Measurements from ENCODE around the gene SLC18A3. TPM values are rescaled to one million over a fixed set of nuclear protein-coding genes. Genes with fewer than 3 reads are reported as not detected.

Gene SLC18A3
- total and polyA plus RNA-seq, 2 experiments from 2014 or later = 1.4 to 4.3 TPM

DNA sequence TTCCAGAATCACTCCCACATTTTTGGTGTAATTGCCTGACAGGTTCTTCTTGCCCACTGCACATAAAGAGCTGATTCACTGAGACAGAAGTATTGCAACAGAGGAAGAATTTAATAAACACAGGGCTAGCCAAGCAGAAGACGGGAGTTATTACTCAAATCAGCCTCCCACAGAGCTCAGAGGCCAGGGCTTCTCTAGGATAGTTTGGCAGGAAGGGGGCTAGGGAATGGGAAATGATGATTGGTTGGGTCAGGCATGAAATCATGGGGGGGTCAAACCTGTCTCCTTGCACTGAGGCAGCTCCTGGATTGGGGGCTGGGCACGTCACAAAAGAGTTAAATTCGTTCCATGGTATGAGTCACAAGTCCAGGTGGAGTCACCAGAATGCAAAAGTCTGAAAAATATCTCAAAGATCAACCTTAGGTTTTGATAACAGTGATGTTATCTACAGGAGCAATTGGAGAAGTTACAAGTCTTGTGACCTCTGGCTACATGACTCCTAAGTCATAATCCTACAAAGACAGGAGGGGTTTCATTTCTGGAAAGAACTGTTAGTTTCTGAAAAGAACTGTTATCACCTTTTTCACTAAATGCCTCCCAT, 41.0 kb upstream of the SLC18A3 start:
- WGBS (ENCODE audit: low lambda C conversion rate, missing lambda C conversion rate) = 53% methylated on average over 3 of the region's 3 CpGs
- Histone ChIP-seq H3K9me2 (replicated peaks; ENCODE audit: insufficient read depth) (no peaks in the 10 kb centered on the region), H3K9me3 (ENCODE audit: low read depth) (no peaks in the 10 kb centered on the region), H3K36me3 (replicated peaks; ENCODE audit: insufficient read depth, low read depth) (no peaks in the 10 kb centered on the region), H3K4me2 (no peak overlapping the region), H3K4me3 (no peak overlapping the region), H3K27ac (no peak overlapping the region), H3K79me2 (no peaks in the 10 kb centered on the region), H3K4me1 (ENCODE audit: insufficient read depth) (no peaks in the 10 kb centered on the region), H3K27me3 (no peaks in the 10 kb centered on the region), H4K20me1 (ENCODE audit: insufficient read depth, poor library complexity, severe bottlenecking) (no peaks in the 10 kb centered on the region), H2AFZ (no peak overlapping the region)
- TF ChIP-seq EZH2 (IDR thresholded peaks at IDR 0.05; ENCODE audit: borderline replicate concordance) (no peak), EZH2phosphoT487 (IDR thresholded peaks at IDR 0.05; ENCODE audit: low read depth, severe bottlenecking, unreplicated experiment) (no peak)
- TF ChIP-seq, protein P1, sequence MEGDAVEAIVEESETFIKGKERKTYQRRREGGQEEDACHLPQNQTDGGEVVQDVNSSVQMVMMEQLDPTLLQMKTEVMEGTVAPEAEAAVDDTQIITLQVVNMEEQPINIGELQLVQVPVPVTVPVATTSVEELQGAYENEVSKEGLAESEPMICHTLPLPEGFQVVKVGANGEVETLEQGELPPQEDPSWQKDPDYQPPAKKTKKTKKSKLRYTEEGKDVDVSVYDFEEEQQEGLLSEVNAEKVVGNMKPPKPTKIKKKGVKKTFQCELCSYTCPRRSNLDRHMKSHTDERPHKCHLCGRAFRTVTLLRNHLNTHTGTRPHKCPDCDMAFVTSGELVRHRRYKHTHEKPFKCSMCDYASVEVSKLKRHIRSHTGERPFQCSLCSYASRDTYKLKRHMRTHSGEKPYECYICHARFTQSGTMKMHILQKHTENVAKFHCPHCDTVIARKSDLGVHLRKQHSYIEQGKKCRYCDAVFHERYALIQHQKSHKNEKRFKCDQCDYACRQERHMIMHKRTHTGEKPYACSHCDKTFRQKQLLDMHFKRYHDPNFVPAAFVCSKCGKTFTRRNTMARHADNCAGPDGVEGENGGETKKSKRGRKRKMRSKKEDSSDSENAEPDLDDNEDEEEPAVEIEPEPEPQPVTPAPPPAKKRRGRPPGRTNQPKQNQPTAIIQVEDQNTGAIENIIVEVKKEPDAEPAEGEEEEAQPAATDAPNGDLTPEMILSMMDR (IDR thresholded peaks at IDR 0.05; ENCODE audit: poor library complexity) = no peak
- no peak for DNase-seq (ENCODE audit: low spot score)

DNA sequence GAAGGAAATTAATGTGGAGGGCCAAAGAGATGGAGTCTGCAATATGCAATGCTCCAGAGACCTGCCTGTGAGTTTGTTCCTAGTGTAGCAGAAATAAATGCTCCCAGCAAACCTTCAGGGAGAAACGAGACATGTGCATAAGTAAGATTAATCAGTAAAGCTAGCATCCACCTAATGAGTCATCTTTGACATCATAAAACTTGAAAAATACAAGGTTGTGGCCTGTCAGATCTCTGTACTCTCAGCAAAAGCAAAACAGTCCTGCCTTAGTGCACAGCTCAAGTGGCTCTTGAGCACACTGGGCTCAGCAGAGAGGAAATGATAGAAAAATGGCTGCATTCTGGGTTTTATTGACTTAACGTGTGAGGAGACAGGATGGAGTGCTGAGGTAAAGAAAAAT, 38.7 kb upstream of the SLC18A3 start:
- peak; percentile 26 for DNase-seq (ENCODE audit: low spot score)
- Histone ChIP-seq H3K9me3 (ENCODE audit: low read depth) (no peaks in the 10 kb centered on the region), H3K79me2 (no peaks in the 10 kb centered on the region), H3K9me2 (replicated peaks; ENCODE audit: insufficient read depth) (no peaks in the 10 kb centered on the region), H2AFZ (no peak overlapping the region), H3K4me1 (ENCODE audit: insufficient read depth) (no peaks in the 10 kb centered on the region), H3K27ac (no peak overlapping the region), H3K4me3 (no peak overlapping the region), H3K27me3 (no peaks in the 10 kb centered on the region), H4K20me1 (ENCODE audit: insufficient read depth, poor library complexity, severe bottlenecking) (no peaks in the 10 kb centered on the region), H3K36me3 (replicated peaks; ENCODE audit: insufficient read depth, low read depth) (no peaks in the 10 kb centered on the region), H3K4me2 (no peak overlapping the region)
- WGBS (ENCODE audit: low lambda C conversion rate, missing lambda C conversion rate) = 35% methylated on average over 2 of the region's 2 CpGs
- TF ChIP-seq EZH2 (IDR thresholded peaks at IDR 0.05; ENCODE audit: borderline replicate concordance) (no peak), EZH2phosphoT487 (IDR thresholded peaks at IDR 0.05; ENCODE audit: low read depth, severe bottlenecking, unreplicated experiment) (no peak)
- TF ChIP-seq, protein P1 (IDR thresholded peaks at IDR 0.05; ENCODE audit: poor library complexity) = no peak

DNA sequence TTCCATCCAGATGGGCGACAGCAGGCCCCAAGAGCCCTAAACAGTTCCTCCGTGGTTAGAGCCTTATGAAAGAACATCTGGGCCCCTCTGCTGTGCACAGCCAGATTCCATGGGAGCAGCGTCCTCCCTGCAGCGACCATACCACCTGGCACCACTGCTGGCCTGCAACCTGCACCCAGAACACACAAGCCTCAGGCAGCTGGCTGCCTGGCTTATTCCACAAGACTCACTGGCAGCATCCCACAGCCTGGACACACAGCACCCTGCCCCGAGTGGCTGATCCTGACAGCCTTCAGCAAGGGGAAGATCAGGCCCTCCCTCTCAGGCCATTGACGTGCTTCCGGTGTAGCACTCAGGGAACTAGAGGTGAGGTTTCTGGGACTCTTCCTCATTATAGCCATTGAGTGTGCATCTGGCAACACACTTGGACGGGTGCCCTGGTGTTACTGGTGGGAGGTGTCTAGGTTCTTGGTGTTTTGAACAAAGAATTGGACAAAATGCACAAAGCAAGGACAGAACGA, 37.5 kb upstream of the SLC18A3 start:
- TF ChIP-seq EZH2phosphoT487 (IDR thresholded peaks at IDR 0.05; ENCODE audit: low read depth, severe bottlenecking, unreplicated experiment) = no peak
- Histone ChIP-seq H3K27ac (no peak overlapping the region), H3K4me2 (no peak overlapping the region), H3K36me3 (replicated peaks; ENCODE audit: insufficient read depth, low read depth) (no peaks in the 10 kb centered on the region), H3K4me1 (ENCODE audit: insufficient read depth) (no peaks in the 10 kb centered on the region), H3K9me2 (replicated peaks; ENCODE audit: insufficient read depth) (no peaks in the 10 kb centered on the region), H3K27me3 (no peaks in the 10 kb centered on the region), H3K9me3 (ENCODE audit: low read depth) (no peaks in the 10 kb centered on the region), H2AFZ (no peak overlapping the region), H3K79me2 (no peaks in the 10 kb centered on the region), H3K4me3 (no peak overlapping the region), H4K20me1 (ENCODE audit: insufficient read depth, poor library complexity, severe bottlenecking) (no peaks in the 10 kb centered on the region)
- WGBS (ENCODE audit: low lambda C conversion rate, missing lambda C conversion rate) = 79% methylated on average over 9 of the region's 9 CpGs
- DNase-seq (ENCODE audit: low spot score) = no peak

DNA sequence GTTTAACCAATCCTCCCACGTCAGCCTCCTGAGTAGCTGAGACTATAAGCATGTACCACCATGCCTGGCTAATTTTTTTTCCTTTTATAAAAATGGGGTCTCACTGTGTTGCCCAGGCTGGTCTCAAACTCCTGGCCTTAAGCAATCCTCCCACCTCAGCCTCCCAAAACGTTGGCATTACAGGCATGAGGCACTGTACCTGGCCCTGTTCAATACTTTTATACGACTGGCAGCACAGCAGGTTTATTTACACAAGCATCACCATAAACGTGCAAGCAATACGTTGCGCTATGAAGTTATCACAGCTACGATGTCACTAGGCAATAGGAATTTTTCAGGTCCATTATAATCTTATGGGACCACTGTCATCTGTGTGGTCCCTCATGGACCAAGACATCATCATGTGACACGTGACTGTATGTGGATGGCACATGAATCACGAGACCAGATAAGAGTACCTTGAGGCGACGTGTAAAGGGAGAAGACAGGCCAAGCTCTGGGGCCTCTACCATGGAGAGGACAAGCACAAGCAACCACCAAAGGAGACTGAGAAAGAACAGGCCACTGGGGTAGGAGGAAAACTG, 34.5 kb upstream of the SLC18A3 start:
- Histone ChIP-seq H3K4me3 (no peak overlapping the region), H3K9me3 (ENCODE audit: low read depth) (no peaks in the 10 kb centered on the region), H3K27ac (no peak overlapping the region), H3K36me3 (replicated peaks; ENCODE audit: insufficient read depth, low read depth) (no peaks in the 10 kb centered on the region), H3K4me2 (no peak overlapping the region), H3K4me1 (ENCODE audit: insufficient read depth) (no peaks in the 10 kb centered on the region), H3K9me2 (replicated peaks; ENCODE audit: insufficient read depth) (no peaks in the 10 kb centered on the region), H3K27me3 (no peaks in the 10 kb centered on the region), H2AFZ (no peak overlapping the region), H4K20me1 (ENCODE audit: insufficient read depth, poor library complexity, severe bottlenecking) (no peaks in the 10 kb centered on the region), H3K79me2 (no peaks in the 10 kb centered on the region)
- 86% methylated on average over 11 of the region's 11 CpGs for WGBS (ENCODE audit: low lambda C conversion rate, missing lambda C conversion rate)
- TF ChIP-seq EZH2phosphoT487 (IDR thresholded peaks at IDR 0.05; ENCODE audit: low read depth, severe bottlenecking, unreplicated experiment) = no peak
- TF ChIP-seq, protein P1 (IDR thresholded peaks at IDR 0.05; ENCODE audit: poor library complexity) = no peak
- no peak for TF ChIP-seq EZH2 (IDR thresholded peaks at IDR 0.05; ENCODE audit: borderline replicate concordance)
- DNase-seq (ENCODE audit: low spot score) = no peak
